Putamen (tissue), 1 donor: Measurements from ENCODE around the gene VNN1.
A peak's percentile ranks its signal among the peaks of the same experiment; 100 is the strongest.

Experiments
- DNase-seq: peaks from one replicate; pipeline ENCODE4 v3.0.0-alpha.2; 2016; ENCODE audit warnings: low spot score

The VNN1 gene

GRCh38 chr6:132713352-132714134, at the start of gene VNN1:
VNN1 (minus strand) TSS chr6:132714055; CDS start chr6:132714035, 20 bp downstream.
- no peak for DNase-seq

- peak; percentile 14 for DNase-seq
These were observed 49.4 kb upstream of the VNN1 start for GRCh38 chr6:132763269-132763668.

GRCh38 chr6:132760256-132760655, 46.4 kb upstream of the VNN1 start:
- no peak for DNase-seq

GRCh38 chr6:132758689-132759088, 44.8 kb upstream of the VNN1 start:
- no peak for DNase-seq

GRCh38 chr6:132752255-132752654, 38.4 kb upstream of the VNN1 start:
- no peak for DNase-seq

- DNase-seq = no peak
These were observed 38.0 kb upstream of the VNN1 start for GRCh38 chr6:132751828-132752227.

- DNase-seq = no peak
These were observed 37.5 kb upstream of the VNN1 start for GRCh38 chr6:132751306-132751705.

GRCh38 chr6:132750455-132751248, 36.8 kb upstream of the VNN1 start:
- no peak for DNase-seq

GRCh38 chr6:132749111-132749510, 35.3 kb upstream of the VNN1 start:
- no peak for DNase-seq

- DNase-seq = no peak
These were observed 34.6 kb upstream of the VNN1 start for GRCh38 chr6:132748446-132748845.

GRCh38 chr6:132746048-132746447, 32.2 kb upstream of the VNN1 start:
- no peak for DNase-seq

GRCh38 chr6:132742495-132742894, 28.6 kb upstream of the VNN1 start:
- DNase-seq = no peak

GRCh38 chr6:132741281-132741680, 27.4 kb upstream of the VNN1 start:
- no peak for DNase-seq

GRCh38 chr6:132736239-132736638, 22.4 kb upstream of the VNN1 start:
- no peak for DNase-seq

- DNase-seq = no peak
These were observed 20.9 kb upstream of the VNN1 start for GRCh38 chr6:132734694-132735236.

GRCh38 chr6:132733814-132734213, 20.0 kb upstream of the VNN1 start:
- DNase-seq = no peak

GRCh38 chr6:132733283-132733682, 19.4 kb upstream of the VNN1 start:
- no peak for DNase-seq

GRCh38 chr6:132731086-132731485, 17.2 kb upstream of the VNN1 start:
- no peak for DNase-seq

GRCh38 chr6:132730560-132730959, 16.7 kb upstream of the VNN1 start:
- DNase-seq = no peak

- no peak for DNase-seq
These were observed 14.8 kb upstream of the VNN1 start for GRCh38 chr6:132728616-132729015.

- no peak for DNase-seq
These were observed 12.7 kb upstream of the VNN1 start for GRCh38 chr6:132726608-132726975.

GRCh38 chr6:132725947-132726607, 12.2 kb upstream of the VNN1 start:
- DNase-seq = no peak

- no peak for DNase-seq
These were observed 11.6 kb upstream of the VNN1 start for GRCh38 chr6:132725471-132725870.
